ENCODE data around the gene IVD.

Gene IVD

GRCh38 chr15:40360015-40360414 is 45.6 kb upstream of the IVD start:
- DNase-seq (ENCODE audit: low read depth) = no peak
- no peak overlapping the region for H3K4me3 ChIP-seq (ENCODE audit: low read depth, low read length)
- TF ChIP-seq, protein P1, sequence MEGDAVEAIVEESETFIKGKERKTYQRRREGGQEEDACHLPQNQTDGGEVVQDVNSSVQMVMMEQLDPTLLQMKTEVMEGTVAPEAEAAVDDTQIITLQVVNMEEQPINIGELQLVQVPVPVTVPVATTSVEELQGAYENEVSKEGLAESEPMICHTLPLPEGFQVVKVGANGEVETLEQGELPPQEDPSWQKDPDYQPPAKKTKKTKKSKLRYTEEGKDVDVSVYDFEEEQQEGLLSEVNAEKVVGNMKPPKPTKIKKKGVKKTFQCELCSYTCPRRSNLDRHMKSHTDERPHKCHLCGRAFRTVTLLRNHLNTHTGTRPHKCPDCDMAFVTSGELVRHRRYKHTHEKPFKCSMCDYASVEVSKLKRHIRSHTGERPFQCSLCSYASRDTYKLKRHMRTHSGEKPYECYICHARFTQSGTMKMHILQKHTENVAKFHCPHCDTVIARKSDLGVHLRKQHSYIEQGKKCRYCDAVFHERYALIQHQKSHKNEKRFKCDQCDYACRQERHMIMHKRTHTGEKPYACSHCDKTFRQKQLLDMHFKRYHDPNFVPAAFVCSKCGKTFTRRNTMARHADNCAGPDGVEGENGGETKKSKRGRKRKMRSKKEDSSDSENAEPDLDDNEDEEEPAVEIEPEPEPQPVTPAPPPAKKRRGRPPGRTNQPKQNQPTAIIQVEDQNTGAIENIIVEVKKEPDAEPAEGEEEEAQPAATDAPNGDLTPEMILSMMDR (IDR thresholded peaks at IDR 0.05; ENCODE audit: low read depth, low read length) = no peak
- no peak for TF ChIP-seq POLR2A (IDR thresholded peaks at IDR 0.05; ENCODE audit: extremely low read depth, insufficient read length)
- TF ChIP-seq, protein P2, sequence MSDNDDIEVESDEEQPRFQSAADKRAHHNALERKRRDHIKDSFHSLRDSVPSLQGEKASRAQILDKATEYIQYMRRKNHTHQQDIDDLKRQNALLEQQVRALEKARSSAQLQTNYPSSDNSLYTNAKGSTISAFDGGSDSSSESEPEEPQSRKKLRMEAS (IDR thresholded peaks at IDR 0.05; ENCODE audit: low read depth, low read length) = no peak
- no peak for TF ChIP-seq MYC (IDR thresholded peaks at IDR 0.05; ENCODE audit: low read depth, low read length)

DNA sequence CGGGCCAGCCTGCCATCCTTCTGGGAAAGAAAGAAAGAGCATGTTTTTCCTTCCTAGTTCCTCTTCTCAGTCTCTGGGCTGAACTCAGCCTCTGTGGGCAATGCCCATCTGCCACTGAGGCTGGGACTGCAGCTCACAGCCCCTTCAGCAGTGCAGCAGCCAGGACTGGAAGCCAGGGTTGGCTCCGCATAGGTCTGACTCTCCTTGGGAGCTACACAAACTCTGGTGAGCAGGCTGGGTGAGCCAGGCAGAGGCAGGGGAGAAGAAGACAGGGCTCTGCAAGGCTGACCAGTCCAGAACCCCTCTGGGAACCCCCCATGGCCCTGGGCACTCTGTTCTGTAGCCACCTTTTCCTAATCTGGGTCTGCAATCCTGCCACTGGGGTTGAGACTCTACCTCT is 44.0 kb upstream of the IVD start:
- DNase-seq (ENCODE audit: low read depth) = no peak
- TF ChIP-seq POLR2A (IDR thresholded peaks at IDR 0.05; ENCODE audit: extremely low read depth, insufficient read length) = no peak
- H3K4me3 ChIP-seq (ENCODE audit: low read depth, low read length) = no peak overlapping the region

DNA sequence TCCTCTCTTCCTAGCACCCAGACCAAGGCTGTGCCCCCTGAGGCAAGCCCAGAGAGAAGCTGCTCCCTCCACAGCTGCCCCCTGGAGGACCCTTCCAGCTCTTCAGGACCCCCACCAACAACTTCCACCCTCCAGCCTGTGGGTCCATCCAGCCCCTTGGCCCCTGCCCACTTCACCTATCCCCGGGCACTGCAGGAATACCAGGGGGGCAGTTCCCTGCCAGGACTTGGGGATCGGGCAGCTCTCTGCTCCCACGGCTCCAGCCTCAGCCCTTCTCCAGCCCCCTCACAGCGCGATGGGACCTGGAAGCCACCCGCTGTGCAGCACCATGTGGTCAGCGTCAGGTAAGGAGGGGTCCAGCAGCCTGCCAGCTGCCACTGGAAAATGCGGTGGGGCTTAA is 42.0 kb upstream of the IVD start:
- DNase-seq (ENCODE audit: low read depth) = no peak
- TF ChIP-seq POLR2A (IDR thresholded peaks at IDR 0.05; ENCODE audit: extremely low read depth, insufficient read length) (no peak), MYC (IDR thresholded peaks at IDR 0.05; ENCODE audit: low read depth, low read length) (no peak)
- TF ChIP-seq, protein P1 (IDR thresholded peaks at IDR 0.05; ENCODE audit: low read depth, low read length) = no peak
- TF ChIP-seq, protein P2 (IDR thresholded peaks at IDR 0.05; ENCODE audit: low read depth, low read length) = no peak

DNA sequence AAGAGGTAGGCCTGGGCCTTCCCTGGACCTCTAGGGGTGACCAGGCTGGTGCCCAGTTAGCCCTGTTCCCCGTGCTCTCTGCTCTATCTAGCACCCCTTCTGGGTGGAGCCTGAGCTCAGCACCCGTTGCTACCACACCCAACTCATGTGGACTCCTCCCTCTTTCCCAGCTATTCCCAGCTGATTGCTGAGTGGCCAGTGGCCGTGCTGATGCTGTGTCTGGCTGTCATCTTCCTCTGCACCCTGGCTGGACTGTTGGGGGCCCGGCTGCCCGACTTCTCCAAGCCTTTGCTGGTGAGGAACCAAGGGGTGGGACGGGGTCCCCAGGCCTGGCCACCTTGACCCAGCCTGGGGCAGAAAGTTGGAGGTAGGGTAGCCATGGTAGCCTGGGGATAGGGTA is 41.3 kb upstream of the IVD start:
- H3K4me3 ChIP-seq (ENCODE audit: low read depth, low read length) = no peak overlapping the region
- DNase-seq (ENCODE audit: low read depth) = no peak
- TF ChIP-seq, protein P1 (IDR thresholded peaks at IDR 0.05; ENCODE audit: low read depth, low read length) = no peak
- TF ChIP-seq POLR2A (IDR thresholded peaks at IDR 0.05; ENCODE audit: extremely low read depth, insufficient read length) = no peak
- TF ChIP-seq MYC (IDR thresholded peaks at IDR 0.05; ENCODE audit: low read depth, low read length) = no peak
- TF ChIP-seq, protein P2 (IDR thresholded peaks at IDR 0.05; ENCODE audit: low read depth, low read length) = no peak

More for the DNA sequence above, 42.0 kb upstream of the IVD start:
- no peak overlapping the region for H3K4me3 ChIP-seq (ENCODE audit: low read depth, low read length)

DNA sequence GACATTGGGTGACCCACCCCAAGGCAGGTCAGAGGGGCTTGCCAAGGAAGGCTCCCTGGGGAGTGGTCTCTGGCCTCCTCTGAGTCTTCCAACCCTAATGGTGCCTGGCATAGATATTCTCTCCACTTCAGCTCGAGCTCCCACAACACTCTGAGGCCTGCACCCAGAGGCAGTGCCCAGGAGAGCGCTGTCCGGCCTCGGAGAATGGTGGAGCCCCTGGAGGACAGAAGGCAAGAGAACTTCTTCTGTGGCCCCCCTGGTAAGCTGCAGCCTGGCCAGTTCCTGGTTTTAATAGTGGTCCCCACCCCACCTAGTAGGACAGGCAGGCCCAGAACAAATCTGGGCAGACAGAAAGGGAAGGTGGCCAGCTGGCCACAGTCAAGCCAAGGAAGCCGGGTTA is 40.6 kb upstream of the IVD start:
- TF ChIP-seq MYC (IDR thresholded peaks at IDR 0.05; ENCODE audit: low read depth, low read length) (no peak), POLR2A (IDR thresholded peaks at IDR 0.05; ENCODE audit: extremely low read depth, insufficient read length) (no peak)
- TF ChIP-seq, protein P2 (IDR thresholded peaks at IDR 0.05; ENCODE audit: low read depth, low read length) = no peak
- TF ChIP-seq, protein P1 (IDR thresholded peaks at IDR 0.05; ENCODE audit: low read depth, low read length) = no peak
- no peak for DNase-seq (ENCODE audit: low read depth)
- no peak overlapping the region for H3K4me3 ChIP-seq (ENCODE audit: low read depth, low read length)

GRCh38 chr15:40365624-40366456 is 39.8 kb upstream of the IVD start:
- TF ChIP-seq, protein P1 (IDR thresholded peaks at IDR 0.05; ENCODE audit: low read depth, low read length) = no peak
- TF ChIP-seq POLR2A (IDR thresholded peaks at IDR 0.05; ENCODE audit: extremely low read depth, insufficient read length) (no peak), MYC (IDR thresholded peaks at IDR 0.05; ENCODE audit: low read depth, low read length) (no peak)
- TF ChIP-seq, protein P2 (IDR thresholded peaks at IDR 0.05; ENCODE audit: low read depth, low read length) = no peak
- DNase-seq (ENCODE audit: low read depth) = no peak
- no peak overlapping the region for H3K4me3 ChIP-seq (ENCODE audit: low read depth, low read length)

Measured in NB4 (cell line).